GM19025 (cell line): ENCODE data around the gene RGL1.
"Not testable (repeated sequence)": the region's sequence is repeated elsewhere in the genome, so short reads cannot be mapped to it uniquely, and the experiment has no call there.

Source experiments
- ATAC-seq: cut with Tn5 transposase; IDR thresholded peaks from one replicate; pipeline ENCODE4 v1.9.1; 2021; ENCODE audit warnings: mild to moderate bottlenecking, low read depth, moderate library complexity; ENCODE audit not compliant: unreplicated experiment

RGL1 gene

GRCh38 chr1:183783767-183784637, 20.9 kb upstream of the RGL1 start:
- ATAC-seq, result no peak

GRCh38 chr1:183785921-183786320, 19.0 kb upstream of the RGL1 start:
- not testable (repeated sequence) for ATAC-seq

- ATAC-seq, result no peak
Measured at GRCh38 chr1:183787704-183788103, 17.2 kb upstream of the RGL1 start.

GRCh38 chr1:183791319-183791718, 13.6 kb upstream of the RGL1 start:
- no peak for ATAC-seq

- ATAC-seq, result no peak
Measured at GRCh38 chr1:183792300-183792699, 12.6 kb upstream of the RGL1 start.

- no peak for ATAC-seq
Measured at GRCh38 chr1:183794088-183794487, 10.8 kb upstream of the RGL1 start.

GRCh38 chr1:183800449-183800848, 4.5 kb upstream of the RGL1 start:
- no peak for ATAC-seq

- no peak for ATAC-seq
Measured at GRCh38 chr1:183801649-183802048, 3.3 kb upstream of the RGL1 start.

GRCh38 chr1:183804387-183804786, 533 bp upstream of the RGL1 start:
- ATAC-seq, result no peak

- ATAC-seq, result no peak
Measured at GRCh38 chr1:183806125-183806524, 1.2 kb downstream of the RGL1 start.

GRCh38 chr1:183806675-183807074, 1.8 kb downstream of the RGL1 start:
- ATAC-seq, result no peak

GRCh38 chr1:183807549-183808168, 2.7 kb downstream of the RGL1 start:
- ATAC-seq, result peak; percentile 51

GRCh38 chr1:183808296-183809027, 3.5 kb downstream of the RGL1 start:
- ATAC-seq, result no peak

GRCh38 chr1:183810121-183810520, 5.2 kb downstream of the RGL1 start:
- no peak for ATAC-seq

GRCh38 chr1:183810756-183811544, 6.0 kb downstream of the RGL1 start:
- ATAC-seq, result no peak

GRCh38 chr1:183812128-183812527, 7.2 kb downstream of the RGL1 start:
- ATAC-seq, result no peak

- ATAC-seq, result no peak
Measured at GRCh38 chr1:183812686-183813569, 8.0 kb downstream of the RGL1 start.

- ATAC-seq, result no peak
Measured at GRCh38 chr1:183814121-183814681, 9.3 kb downstream of the RGL1 start.

- no peak for ATAC-seq
Measured at GRCh38 chr1:183816110-183816509, 11.2 kb downstream of the RGL1 start.
